ENCODE results near the gene ZFYVE9. TPM values are rescaled to one million over a fixed set of nuclear protein-coding genes. Genes with fewer than 3 reads are reported as not detected.
"Not testable (repeated sequence)": the region's sequence is repeated elsewhere in the genome, so short reads cannot be mapped to it uniquely, and the experiment has no call there.

Gene ZFYVE9, protein sequence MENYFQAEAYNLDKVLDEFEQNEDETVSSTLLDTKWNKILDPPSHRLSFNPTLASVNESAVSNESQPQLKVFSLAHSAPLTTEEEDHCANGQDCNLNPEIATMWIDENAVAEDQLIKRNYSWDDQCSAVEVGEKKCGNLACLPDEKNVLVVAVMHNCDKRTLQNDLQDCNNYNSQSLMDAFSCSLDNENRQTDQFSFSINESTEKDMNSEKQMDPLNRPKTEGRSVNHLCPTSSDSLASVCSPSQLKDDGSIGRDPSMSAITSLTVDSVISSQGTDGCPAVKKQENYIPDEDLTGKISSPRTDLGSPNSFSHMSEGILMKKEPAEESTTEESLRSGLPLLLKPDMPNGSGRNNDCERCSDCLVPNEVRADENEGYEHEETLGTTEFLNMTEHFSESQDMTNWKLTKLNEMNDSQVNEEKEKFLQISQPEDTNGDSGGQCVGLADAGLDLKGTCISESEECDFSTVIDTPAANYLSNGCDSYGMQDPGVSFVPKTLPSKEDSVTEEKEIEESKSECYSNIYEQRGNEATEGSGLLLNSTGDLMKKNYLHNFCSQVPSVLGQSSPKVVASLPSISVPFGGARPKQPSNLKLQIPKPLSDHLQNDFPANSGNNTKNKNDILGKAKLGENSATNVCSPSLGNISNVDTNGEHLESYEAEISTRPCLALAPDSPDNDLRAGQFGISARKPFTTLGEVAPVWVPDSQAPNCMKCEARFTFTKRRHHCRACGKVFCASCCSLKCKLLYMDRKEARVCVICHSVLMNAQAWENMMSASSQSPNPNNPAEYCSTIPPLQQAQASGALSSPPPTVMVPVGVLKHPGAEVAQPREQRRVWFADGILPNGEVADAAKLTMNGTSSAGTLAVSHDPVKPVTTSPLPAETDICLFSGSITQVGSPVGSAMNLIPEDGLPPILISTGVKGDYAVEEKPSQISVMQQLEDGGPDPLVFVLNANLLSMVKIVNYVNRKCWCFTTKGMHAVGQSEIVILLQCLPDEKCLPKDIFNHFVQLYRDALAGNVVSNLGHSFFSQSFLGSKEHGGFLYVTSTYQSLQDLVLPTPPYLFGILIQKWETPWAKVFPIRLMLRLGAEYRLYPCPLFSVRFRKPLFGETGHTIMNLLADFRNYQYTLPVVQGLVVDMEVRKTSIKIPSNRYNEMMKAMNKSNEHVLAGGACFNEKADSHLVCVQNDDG (N-terminal part only)
- total RNA-seq (10 to 100 TPM; 46.7 to 96.7 TPM), polyA plus RNA-seq (ENCODE audit: insufficient read length in 2 of 2) (10 to 100 TPM; 38.9 to 45.6 TPM)
- long read RNA-seq, donor 1, partial matches to known transcripts: 17 of 17 reads
- long read RNA-seq, donor 1, other reads (novel, unspliced or antisense): 0 of 17 reads
- long read RNA-seq, donor 2, full-length matches to known transcripts: 2 of 2 reads
- long read RNA-seq, donor 2, partial matches to known transcripts: 0 of 2 reads
- long read RNA-seq, donor 2, other reads (novel, unspliced or antisense): 0 of 2 reads
- long read RNA-seq, donor 3, partial matches to known transcripts: 5 of 5 reads
- long read RNA-seq, donor 3, other reads (novel, unspliced or antisense): 0 of 5 reads
- long read RNA-seq, donor 4, full-length matches to known transcripts: 1 of 6 reads
- long read RNA-seq, donor 4, partial matches to known transcripts: 5 of 6 reads
- long read RNA-seq, donor 4, other reads (novel, unspliced or antisense): 0 of 6 reads

DNA sequence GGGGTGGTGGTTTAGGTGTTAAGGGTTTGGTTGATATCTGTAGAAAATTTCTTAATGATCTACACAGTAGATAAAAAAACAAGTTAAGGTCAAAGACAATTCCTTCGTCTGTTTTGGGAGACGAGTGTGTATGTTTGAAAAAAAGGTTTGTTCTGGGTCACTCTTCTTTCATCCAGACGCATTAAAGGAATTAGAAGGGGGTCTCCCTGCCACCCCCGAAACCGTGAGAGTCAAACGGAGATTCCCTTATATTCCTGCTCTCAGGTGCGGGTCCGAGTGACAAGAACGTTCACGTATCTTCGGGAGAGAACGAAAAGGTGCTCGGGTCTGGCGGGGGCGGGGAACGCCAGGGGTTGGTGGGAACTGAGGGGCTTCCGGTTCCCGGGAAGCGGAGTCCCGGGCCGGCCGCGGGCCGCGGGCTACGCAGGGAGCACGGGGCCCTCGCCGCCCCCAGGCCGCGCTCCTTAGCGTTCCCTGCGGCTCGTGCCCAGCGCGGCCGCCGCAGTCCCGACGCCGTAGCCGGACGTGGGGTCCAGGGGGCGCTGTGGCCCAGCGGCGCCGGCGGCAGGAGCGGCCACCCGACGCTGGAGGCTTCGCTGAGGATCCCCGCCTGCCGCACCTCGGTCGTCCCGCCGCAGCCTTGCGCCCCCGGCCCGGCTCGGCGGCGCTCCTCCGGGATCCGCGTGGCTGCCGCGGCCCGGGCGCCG is at the start of gene ZFYVE9:
ZFYVE9 (plus strand) TSS at position 577 of the 707 bp plus-strand sequence. CDS start 91,118 bp downstream, outside the sequence.
- no peaks in the 10 kb centered on the region for H3K36me3 ChIP-seq (ENCODE audit: control insufficient read depth, insufficient read depth, low read length)
- peak within 1 kb of the TSS; percentile 84 for H3K27ac ChIP-seq (ENCODE audit: low read depth, low read length)
- no peaks in the 10 kb centered on the region for H3K4me1 ChIP-seq (ENCODE audit: control insufficient read depth, insufficient read depth, low read length)
- H3K4me3 ChIP-seq (ENCODE audit: low read depth, low read length): peak within 1 kb of the TSS; percentile 63
- no peaks in the 10 kb centered on the region for H3K9me3 ChIP-seq (ENCODE audit: control insufficient read depth, insufficient read depth, low read length)
- H3K27me3 ChIP-seq (ENCODE audit: control insufficient read depth, insufficient read depth, low read length): no peaks in the 10 kb centered on the region
- peak in 5 of 6 donors; percentile 44 to 93 (median 76) for DNase-seq (ENCODE audit: low read depth in 4 of 6, low spot score in 6 of 6)
- WGBS (ENCODE audit: insufficient coverage): under 1% methylated on average over 70 of the region's 72 CpGs

DNA sequence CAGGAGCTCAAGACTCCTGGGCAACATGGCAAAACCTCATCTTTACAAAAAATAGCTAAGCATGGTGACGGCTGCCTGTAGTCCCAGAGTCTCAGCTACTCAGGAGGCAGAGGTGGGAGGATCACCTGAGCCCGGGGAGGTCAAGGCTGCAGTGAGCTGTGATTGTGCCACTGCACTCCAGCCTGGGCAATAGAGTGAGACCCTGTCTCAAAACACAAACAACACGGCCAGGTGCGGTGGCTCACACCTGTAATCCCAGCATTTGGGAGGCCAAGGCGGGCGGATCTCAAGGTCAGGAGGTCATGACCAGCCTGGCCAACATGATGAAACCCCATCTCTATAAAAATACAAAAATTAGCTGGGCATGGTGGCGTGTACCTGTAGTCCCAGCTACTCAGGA is 47.6 kb upstream of the ZFYVE9 start:
- H3K27me3 ChIP-seq (ENCODE audit: control insufficient read depth, insufficient read depth, low read length); H3K9me3 ChIP-seq (ENCODE audit: control insufficient read depth, insufficient read depth, low read length); H3K4me3 ChIP-seq (ENCODE audit: low read depth, low read length); H3K36me3 ChIP-seq (ENCODE audit: control insufficient read depth, insufficient read depth, low read length); H3K27ac ChIP-seq (ENCODE audit: low read depth, low read length); DNase-seq (ENCODE audit: low read depth in 4 of 6, low spot score in 6 of 6); H3K4me1 ChIP-seq (ENCODE audit: control insufficient read depth, insufficient read depth, low read length): not testable (repeated sequence)
- 94% methylated on average over 6 of the region's 7 CpGs for WGBS (ENCODE audit: insufficient coverage)

DNA sequence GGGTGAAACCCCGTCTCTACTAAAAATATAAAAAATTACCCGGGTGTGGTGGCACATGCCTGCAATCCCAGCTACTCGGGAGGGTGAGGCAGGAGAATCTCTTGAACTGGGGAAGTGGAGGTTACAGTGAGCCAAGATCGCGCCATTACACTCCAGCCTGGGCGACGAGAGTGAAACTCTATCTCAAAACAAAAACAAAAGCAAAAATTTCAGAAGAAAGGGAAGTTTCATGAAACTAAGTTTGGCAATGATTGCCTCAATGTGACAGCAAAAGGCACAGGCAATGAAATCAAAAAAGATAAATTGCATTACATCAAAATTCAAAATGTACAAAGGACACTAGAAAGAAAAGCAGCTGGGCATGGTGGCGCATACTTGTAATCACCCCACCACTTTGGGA is 45.7 kb upstream of the ZFYVE9 start:
- Histone ChIP-seq H3K27me3 (ENCODE audit: control insufficient read depth, insufficient read depth, low read length) (no peaks in the 10 kb centered on the region), H3K4me3 (ENCODE audit: low read depth, low read length) (no peak overlapping the region), H3K4me1 (ENCODE audit: control insufficient read depth, insufficient read depth, low read length) (no peaks in the 10 kb centered on the region), H3K9me3 (ENCODE audit: control insufficient read depth, insufficient read depth, low read length) (no peaks in the 10 kb centered on the region), H3K36me3 (ENCODE audit: control insufficient read depth, insufficient read depth, low read length) (peaks cover 5% of the 10 kb centered on the region), H3K27ac (ENCODE audit: low read depth, low read length) (no peak overlapping the region)
- no peak for DNase-seq (ENCODE audit: low read depth in 4 of 6, low spot score in 6 of 6)
- WGBS (ENCODE audit: insufficient coverage): no CpG with 5 or more reads among the region's 8 CpGs

DNA sequence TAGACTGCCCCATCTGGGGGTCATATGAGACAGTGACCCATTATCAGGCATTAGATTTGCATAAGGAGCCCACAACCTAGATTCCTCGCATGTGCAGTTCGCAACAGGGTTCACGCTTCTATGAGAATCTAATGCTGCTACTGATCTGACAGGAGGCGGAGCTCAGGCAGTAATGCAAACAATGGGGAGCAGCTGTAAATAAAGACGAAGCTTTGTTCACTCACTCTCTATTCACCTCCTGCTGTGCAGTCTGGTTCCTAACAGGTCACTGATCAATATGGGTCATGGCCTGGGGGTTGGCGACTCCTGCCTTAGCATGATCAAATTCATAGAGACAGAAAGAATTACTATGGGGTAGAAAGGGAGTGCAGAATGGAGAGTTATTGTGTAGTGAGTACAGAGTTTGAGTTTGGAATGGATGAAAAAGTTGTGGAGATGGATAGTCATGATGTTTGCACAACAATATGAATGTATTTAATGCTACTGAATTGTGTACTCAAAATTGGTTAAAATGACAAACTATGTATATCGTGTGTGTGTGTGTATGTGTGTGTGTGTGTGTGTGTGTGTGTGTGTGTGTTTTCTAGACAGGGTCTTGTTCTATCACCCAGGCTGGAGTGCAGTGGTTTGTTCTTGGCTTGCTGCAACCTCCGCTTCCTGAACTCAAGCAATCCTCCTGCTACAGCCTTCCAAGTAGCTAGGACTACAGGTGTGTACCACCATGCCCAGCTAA is 43.6 kb upstream of the ZFYVE9 start:
- 29% methylated on average over 6 of the region's 8 CpGs for WGBS (ENCODE audit: insufficient coverage)
- H3K36me3 ChIP-seq (ENCODE audit: control insufficient read depth, insufficient read depth, low read length): no peaks in the 10 kb centered on the region
- H3K9me3 ChIP-seq (ENCODE audit: control insufficient read depth, insufficient read depth, low read length): no peaks in the 10 kb centered on the region
- DNase-seq (ENCODE audit: low read depth in 4 of 6, low spot score in 6 of 6): peak in 1 of 6 donors; percentile 7
- H3K4me1 ChIP-seq (ENCODE audit: control insufficient read depth, insufficient read depth, low read length): no peaks in the 10 kb centered on the region
- no peak overlapping the region for H3K4me3 ChIP-seq (ENCODE audit: low read depth, low read length)
- H3K27me3 ChIP-seq (ENCODE audit: control insufficient read depth, insufficient read depth, low read length): no peaks in the 10 kb centered on the region
- no peak overlapping the region for H3K27ac ChIP-seq (ENCODE audit: low read depth, low read length)

DNA sequence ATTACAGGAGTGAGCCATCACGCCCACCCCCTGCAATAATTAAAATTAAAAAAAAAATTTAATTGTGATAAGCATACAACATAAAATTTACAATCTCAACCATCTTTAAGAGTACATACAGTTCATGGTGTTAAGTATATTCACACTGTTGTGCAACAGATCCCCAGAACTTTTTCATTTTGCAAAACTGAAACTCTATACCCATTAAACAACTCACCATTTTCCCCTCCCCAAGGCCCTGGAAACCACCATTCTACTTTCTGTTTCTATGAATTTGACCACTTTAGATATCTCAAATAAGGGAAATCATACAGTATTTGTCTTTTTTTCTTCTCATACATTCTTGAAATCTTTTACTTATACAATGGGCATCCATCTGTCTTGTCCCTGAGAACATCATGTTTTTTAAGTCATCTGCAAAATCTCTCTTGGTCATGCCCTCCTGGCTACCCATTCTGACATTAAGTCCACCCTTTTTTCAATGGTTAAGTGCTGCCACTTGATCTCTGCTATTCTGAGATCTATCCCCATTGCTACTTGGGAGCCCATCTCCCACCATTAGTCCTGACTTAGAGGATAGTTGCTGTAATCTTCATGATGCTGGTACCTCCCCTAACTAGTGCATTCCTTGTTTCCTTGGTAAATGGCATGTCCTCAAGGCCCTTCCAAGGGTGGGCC is 39.4 kb upstream of the ZFYVE9 start:
- Histone ChIP-seq H3K9me3 (ENCODE audit: control insufficient read depth, insufficient read depth, low read length) (no peaks in the 10 kb centered on the region), H3K27me3 (ENCODE audit: control insufficient read depth, insufficient read depth, low read length) (no peaks in the 10 kb centered on the region), H3K36me3 (ENCODE audit: control insufficient read depth, insufficient read depth, low read length) (no peaks in the 10 kb centered on the region), H3K4me1 (ENCODE audit: control insufficient read depth, insufficient read depth, low read length) (no peaks in the 10 kb centered on the region), H3K27ac (ENCODE audit: low read depth, low read length) (no peak overlapping the region), H3K4me3 (ENCODE audit: low read depth, low read length) (no peak overlapping the region)
- DNase-seq (ENCODE audit: low read depth in 4 of 6, low spot score in 6 of 6): no peak
- no CpG with 5 or more reads among the region's 1 CpG for WGBS (ENCODE audit: insufficient coverage)

DNA sequence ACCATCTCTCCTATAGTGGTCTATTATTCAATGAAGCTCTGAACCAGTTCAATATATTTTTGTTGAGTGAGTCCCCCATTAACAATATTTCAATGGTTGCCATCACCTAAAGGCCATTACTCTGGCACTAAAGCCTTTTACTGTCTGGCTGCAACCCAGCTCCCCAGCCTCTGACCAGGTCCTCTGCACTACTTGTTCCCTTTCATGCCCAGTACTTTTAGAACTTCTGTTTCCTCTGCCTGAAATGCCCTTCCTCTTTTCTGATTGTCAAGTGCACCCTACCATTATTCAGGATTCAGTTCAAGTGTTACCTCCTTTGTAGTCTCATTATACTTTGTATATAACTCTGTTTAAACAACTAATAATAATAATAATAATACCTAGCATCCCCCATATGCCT is 30.4 kb upstream of the ZFYVE9 start:
- no peaks in the 10 kb centered on the region for H3K4me1 ChIP-seq (ENCODE audit: control insufficient read depth, insufficient read depth, low read length)
- no peak overlapping the region for H3K4me3 ChIP-seq (ENCODE audit: low read depth, low read length)
- DNase-seq (ENCODE audit: low read depth in 4 of 6, low spot score in 6 of 6): no peak
- H3K36me3 ChIP-seq (ENCODE audit: control insufficient read depth, insufficient read depth, low read length): no peaks in the 10 kb centered on the region
- no peaks in the 10 kb centered on the region for H3K27me3 ChIP-seq (ENCODE audit: control insufficient read depth, insufficient read depth, low read length)
- H3K27ac ChIP-seq (ENCODE audit: low read depth, low read length): no peak overlapping the region
- H3K9me3 ChIP-seq (ENCODE audit: control insufficient read depth, insufficient read depth, low read length): no peaks in the 10 kb centered on the region

DNA sequence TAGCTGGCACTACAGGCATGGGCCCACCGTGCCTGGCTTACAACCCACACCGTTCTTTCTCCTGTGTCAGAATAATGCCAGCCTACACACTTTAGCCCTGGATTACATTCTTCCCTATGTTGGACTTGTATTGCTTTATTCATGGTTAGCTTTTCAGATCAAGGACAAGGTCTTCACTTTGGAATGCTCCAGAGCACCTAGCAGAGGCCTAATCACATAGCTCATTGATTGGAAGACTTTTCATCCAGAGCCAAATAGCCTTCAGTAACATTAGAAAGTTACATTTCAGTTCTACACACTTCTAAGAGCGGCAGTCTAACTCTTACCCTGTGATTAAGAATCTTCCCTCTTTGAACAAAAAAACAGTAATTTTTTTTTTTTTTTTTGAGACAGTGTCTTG is 29.4 kb upstream of the ZFYVE9 start:
- DNase-seq (ENCODE audit: low read depth in 4 of 6, low spot score in 6 of 6): no peak
- Histone ChIP-seq H3K36me3 (ENCODE audit: control insufficient read depth, insufficient read depth, low read length) (no peaks in the 10 kb centered on the region), H3K4me1 (ENCODE audit: control insufficient read depth, insufficient read depth, low read length) (no peaks in the 10 kb centered on the region), H3K27me3 (ENCODE audit: control insufficient read depth, insufficient read depth, low read length) (no peaks in the 10 kb centered on the region), H3K9me3 (ENCODE audit: control insufficient read depth, insufficient read depth, low read length) (no peaks in the 10 kb centered on the region), H3K27ac (ENCODE audit: low read depth, low read length) (no peak overlapping the region), H3K4me3 (ENCODE audit: low read depth, low read length) (no peak overlapping the region)
- WGBS (ENCODE audit: insufficient coverage): 100% methylated on average over 2 of the region's 3 CpGs

Measured in spinal cord (tissue), 10 donors.